ENCODE data around the gene IL6. TPM values are rescaled to one million over a fixed set of nuclear protein-coding genes. Genes with fewer than 3 reads are reported as not detected.

IL6 gene
- total and polyA plus RNA-seq, 2 of the 13 experiments (the other 11 are each of a cell fraction or from before 2014, with no cell fraction given), result not detected

GRCh38 chr7:22729180-22729825 is 2.3 kb downstream of the IL6 start:
- intact Hi-C loops (cut with micrococcal nuclease; ENCODE audit: unreplicated experiment), result loop anchor here (5.0 kb wide), 2 partner anchors 53 to 128 kb away; no protein-coding TSS in a partner anchor
- no peak overlapping the region for H3K27ac ChIP-seq (ENCODE audit: extremely low read length, insufficient read depth, low read length)
- no peak for FAIRE-seq
- in situ Hi-C loops (cut with HindIII; ENCODE audit: extremely low pct_ligation_motif_present, low pct_unique_long_range_greater_than_20kb), result loop anchor here (5.0 kb wide), 2 partner anchors 167 to 328 kb away; no protein-coding TSS in a partner anchor
- no peak for DNase-seq (ENCODE audit: low spot score)
- no peak overlapping the region for H3K9ac ChIP-seq (ENCODE audit: insufficient read depth, low read depth, low read length)
- H3K79me2 ChIP-seq (ENCODE audit: insufficient read depth, low read length), result no peaks in the 10 kb centered on the region
- ChIA-PET POLR2A (no interaction called here), CTCF (ENCODE audit: low intra/inter-chr PET ratio, low total read pairs) (interaction anchor here (4.8 kb wide), 1 partner anchor 169 kb away, joined by 32 read pairs; no protein-coding TSS in a partner anchor)
- no peak overlapping the region for H2AFZ ChIP-seq (ENCODE audit: low read length)
- H3K4me2 ChIP-seq (ENCODE audit: low read depth, low read length), result no peak overlapping the region
- no peaks in the 10 kb centered on the region for H4K20me1 ChIP-seq (ENCODE audit: insufficient read depth, low read length)
- H3K9me3 ChIP-seq (ENCODE audit: low read length), result no peaks in the 10 kb centered on the region
- H3K4me3 ChIP-seq (replicated peaks in 1 of 3; ENCODE audit: insufficient read depth in 1 of 3, low read depth in 2 of 3, low read length in 3 of 3), result no peak overlapping the region
- no TSS peak for BruUV-seq (replicated peaks)
- TF ChIP-seq POLR2G (IDR thresholded peaks at IDR 0.05; ENCODE audit: low read depth, low read length) (no peak), ZNF232 (CRISPR knock-in tag; IDR thresholded peaks at IDR 0.05; ENCODE audit: borderline replicate concordance) (no peak), ZNF766 (CRISPR knock-in tag; IDR thresholded peaks at IDR 0.05; ENCODE audit: borderline replicate concordance) (no peak), RXRA (CRISPR knock-in tag; IDR thresholded peaks at IDR 0.05) (no peak), ZFY (CRISPR knock-in tag; IDR thresholded peaks at IDR 0.05) (no peak), HBP1 (CRISPR knock-in tag; IDR thresholded peaks at IDR 0.05; ENCODE audit: low read depth) (no peak), NFRKB (IDR thresholded peaks at IDR 0.05) (no peak), NR1H2 (CRISPR knock-in tag; IDR thresholded peaks at IDR 0.05; ENCODE audit: borderline replicate concordance, low read depth) (no peak), MTA3 (CRISPR knock-in tag; IDR thresholded peaks at IDR 0.05) (no peak), TOE1 (CRISPR knock-in tag; IDR thresholded peaks at IDR 0.05) (no peak), GMEB2 (CRISPR knock-in tag; IDR thresholded peaks at IDR 0.05; ENCODE audit: low read depth) (no peak)
- no peaks in the 10 kb centered on the region for H3K36me3 ChIP-seq (replicated peaks in 1 of 2; ENCODE audit: control insufficient read depth in 1 of 2, insufficient read depth in 2 of 2, low read length in 2 of 2)
- H3K27me3 ChIP-seq (ENCODE audit: control insufficient read depth in 1 of 2, insufficient read depth in 2 of 2, low read length in 2 of 2), result peaks cover 0 to 17% of the 10 kb centered on the region in 2 experiments; a peak in 4 of 5 replicates
- no peak for ATAC-seq
- 39% methylated on average over 3 of the region's 3 CpGs for WGBS (ENCODE audit: low lambda C conversion rate)
- peaks cover 21% of the 10 kb centered on the region for H3K4me1 ChIP-seq (ENCODE audit: insufficient read depth, low read length)

Measured in HepG2 (cell line).